22Rv1 (cell line): ENCODE results near the gene TPD52L3.

Experiments used
- H3K27ac ChIP-seq: fragments of 450-650 bp; 2 replicates; pipeline ENCODE4 v1.5.1; 2017
- CTCF ChIP-seq: fragments of 450-650 bp; IDR thresholded peaks from 2 replicates; pipeline ENCODE4 v1.5.1; 2017; ENCODE audit warnings: mild to moderate bottlenecking
- ZFX ChIP-seq: fragments of 450-650 bp; IDR thresholded peaks from 2 replicates; pipeline ENCODE4 v1.6.1; 2017; ENCODE audit warnings: antibody characterized with exemption, borderline replicate concordance

Gene TPD52L3

GRCh38 chr9:6334305-6334704 is 6.1 kb downstream of the TPD52L3 start:
- TF ChIP-seq ZFX (no peak), CTCF (no peak)
- H3K27ac ChIP-seq, result no peak overlapping the region

- TF ChIP-seq ZFX, result no peak
- TF ChIP-seq CTCF, result no peak
- H3K27ac ChIP-seq, result no peak overlapping the region
Measured at GRCh38 chr9:6348766-6349165, 20.6 kb downstream of the TPD52L3 start.

- no peak overlapping the region for H3K27ac ChIP-seq
- no peak for TF ChIP-seq ZFX
- TF ChIP-seq CTCF, result no peak
Measured at GRCh38 chr9:6351737-6352136, 23.6 kb downstream of the TPD52L3 start.

- H3K27ac ChIP-seq, result no peak overlapping the region
- TF ChIP-seq ZFX, result no peak
- TF ChIP-seq CTCF, result peak; percentile 79
Measured at GRCh38 chr9:6354072-6354686, 26.0 kb downstream of the TPD52L3 start.

- no peak for TF ChIP-seq CTCF
- no peak for TF ChIP-seq ZFX
- H3K27ac ChIP-seq, result no peak overlapping the region
Measured at GRCh38 chr9:6355728-6356127, 27.6 kb downstream of the TPD52L3 start.

GRCh38 chr9:6356441-6356840 is 28.3 kb downstream of the TPD52L3 start:
- TF ChIP-seq ZFX, result no peak
- no peak for TF ChIP-seq CTCF
- no peak overlapping the region for H3K27ac ChIP-seq

GRCh38 chr9:6356904-6357303 is 28.7 kb downstream of the TPD52L3 start:
- TF ChIP-seq ZFX, result no peak
- no peak for TF ChIP-seq CTCF
- no peak overlapping the region for H3K27ac ChIP-seq
